Loucy (cell line): Measurements from ENCODE around the gene EXOC3L2.

Source experiments
- EZH2phosphoT487 ChIP-seq: fragments of 200-600 bp; IDR thresholded peaks from 2 replicates; pipeline ENCODE4 v1.6.1; 2018; ENCODE audit warnings: antibody characterized with exemption, mild to moderate bottlenecking, moderate library complexity, borderline replicate concordance
- TF ChIP-seq, protein P1 (sequence below): fragments of 200-600 bp; sonication (generic); conservative IDR thresholded peaks from 2 replicates; pipeline ENCODE4 v1.5.1; 2014; ENCODE audit warnings: mild to moderate bottlenecking, antibody characterized with exemption, low read length

GRCh38 chr19:45217957-45218334, 27.3 kb downstream of the EXOC3L2 start:
- TF ChIP-seq, protein P1, sequence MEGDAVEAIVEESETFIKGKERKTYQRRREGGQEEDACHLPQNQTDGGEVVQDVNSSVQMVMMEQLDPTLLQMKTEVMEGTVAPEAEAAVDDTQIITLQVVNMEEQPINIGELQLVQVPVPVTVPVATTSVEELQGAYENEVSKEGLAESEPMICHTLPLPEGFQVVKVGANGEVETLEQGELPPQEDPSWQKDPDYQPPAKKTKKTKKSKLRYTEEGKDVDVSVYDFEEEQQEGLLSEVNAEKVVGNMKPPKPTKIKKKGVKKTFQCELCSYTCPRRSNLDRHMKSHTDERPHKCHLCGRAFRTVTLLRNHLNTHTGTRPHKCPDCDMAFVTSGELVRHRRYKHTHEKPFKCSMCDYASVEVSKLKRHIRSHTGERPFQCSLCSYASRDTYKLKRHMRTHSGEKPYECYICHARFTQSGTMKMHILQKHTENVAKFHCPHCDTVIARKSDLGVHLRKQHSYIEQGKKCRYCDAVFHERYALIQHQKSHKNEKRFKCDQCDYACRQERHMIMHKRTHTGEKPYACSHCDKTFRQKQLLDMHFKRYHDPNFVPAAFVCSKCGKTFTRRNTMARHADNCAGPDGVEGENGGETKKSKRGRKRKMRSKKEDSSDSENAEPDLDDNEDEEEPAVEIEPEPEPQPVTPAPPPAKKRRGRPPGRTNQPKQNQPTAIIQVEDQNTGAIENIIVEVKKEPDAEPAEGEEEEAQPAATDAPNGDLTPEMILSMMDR = no peak
- no peak for TF ChIP-seq EZH2phosphoT487
